ENCODE measurements around the gene CCM2L. TPM values are rescaled to one million over a fixed set of nuclear protein-coding genes. Genes with fewer than 3 reads are reported as not detected.

Gene CCM2L
- total and polyA plus RNA-seq, 2 of the 8 experiments (the other 6 are each of a cell fraction or from before 2014, with no cell fraction given) = 5.5 to 15.8 TPM

- no peak for TF ChIP-seq GTF2F1 (IDR thresholded peaks at IDR 0.05; ENCODE audit: borderline replicate concordance, low read depth, low read length)
- TF ChIP-seq SP2 (IDR thresholded peaks at IDR 0.05; ENCODE audit: low read length) = no peak
- no peak for TF ChIP-seq JUN (IDR thresholded peaks at IDR 0.05; ENCODE audit: low read depth, low read length)
- TF ChIP-seq POLR2A (IDR thresholded peaks at IDR 0.05; ENCODE audit: control extremely low read depth in 1 of 2, low read depth in 2 of 2, low read length in 2 of 2) = no peak
- TF ChIP-seq CTBP2 (IDR thresholded peaks at IDR 0.05; ENCODE audit: borderline replicate concordance, insufficient read depth, insufficient read length, low read length) = no peak
- TF ChIP-seq SP1 (IDR thresholded peaks at IDR 0.05; ENCODE audit: low read depth, low read length) = no peak
- no peak for TF ChIP-seq E2F6 (IDR thresholded peaks at IDR 0.05)
- TF ChIP-seq RAD21 (IDR thresholded peaks at IDR 0.05 in 1 of 2, conservative IDR thresholded peaks at IDR 0.05 in 1 of 2; ENCODE audit: low read depth in 2 of 2, low read length in 2 of 2) = no peak
Measured at GRCh38 chr20:32064667-32065066, 54.4 kb downstream of the CCM2L start (continued).
